ENCODE data around the gene TVP23C.

The TVP23C gene

GRCh38 chr17:15494821-15495220 is 68.5 kb downstream of the TVP23C start:
- DNase-seq, result no peak

DNA sequence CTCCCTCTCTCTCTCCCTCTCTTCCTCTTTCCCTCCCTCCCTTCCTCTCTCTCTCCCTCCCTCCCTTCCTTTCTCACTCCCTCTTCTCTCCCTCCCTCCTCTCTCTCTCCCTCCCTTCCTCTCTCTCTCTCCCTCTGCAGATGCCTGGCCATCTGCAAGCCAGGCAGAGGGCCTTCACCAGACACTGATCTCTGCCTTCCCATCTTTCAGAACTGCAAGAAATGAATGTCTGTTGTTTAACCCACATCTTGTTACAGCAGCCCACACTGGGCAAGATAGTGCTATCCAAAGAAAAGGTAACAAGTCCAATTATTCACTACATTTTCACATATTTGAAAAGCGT is 69.6 kb downstream of the TVP23C start:
- no peak for DNase-seq

- DNase-seq, result no peak
Measured at GRCh38 chr17:15492791-15493692, 70.2 kb downstream of the TVP23C start.

- DNase-seq, result no peak
Measured at GRCh38 chr17:15492186-15492585, 71.1 kb downstream of the TVP23C start.

DNA sequence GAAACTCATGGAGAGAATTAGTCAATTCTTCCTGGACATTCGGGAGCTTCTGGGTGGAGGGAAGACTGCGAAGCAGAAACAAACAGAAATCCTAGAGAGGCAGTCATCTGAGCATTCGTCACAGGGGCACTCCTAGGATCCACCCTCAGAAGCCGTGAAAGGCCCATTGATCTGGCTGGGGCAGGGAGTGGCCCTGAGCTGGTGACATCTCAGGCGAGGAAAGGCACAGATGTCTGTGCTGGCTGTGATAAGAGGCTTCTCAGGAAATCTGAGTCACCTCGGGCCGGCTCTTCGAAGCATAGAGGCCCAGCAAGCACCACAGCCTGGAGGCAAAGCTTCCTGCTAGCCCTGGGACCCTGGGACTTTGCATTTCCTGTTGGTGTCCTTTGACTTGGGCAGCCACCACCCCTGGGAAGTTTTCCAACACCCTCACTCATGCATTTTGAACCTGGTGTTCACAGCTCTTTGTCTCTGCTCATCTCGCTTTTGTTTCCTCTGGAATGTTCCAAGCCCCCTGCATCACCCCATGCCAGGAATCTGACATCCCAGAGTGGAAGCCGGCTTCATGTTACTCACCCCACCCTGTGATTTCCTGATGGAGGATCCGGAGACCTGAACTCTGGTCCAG is 72.5 kb downstream of the TVP23C start:
- no peak for DNase-seq

- DNase-seq, result no peak
Measured at GRCh38 chr17:15488557-15488956, 74.7 kb downstream of the TVP23C start.

- no peak for DNase-seq
Measured at GRCh38 chr17:15485045-15485444, 78.2 kb downstream of the TVP23C start.

DNA sequence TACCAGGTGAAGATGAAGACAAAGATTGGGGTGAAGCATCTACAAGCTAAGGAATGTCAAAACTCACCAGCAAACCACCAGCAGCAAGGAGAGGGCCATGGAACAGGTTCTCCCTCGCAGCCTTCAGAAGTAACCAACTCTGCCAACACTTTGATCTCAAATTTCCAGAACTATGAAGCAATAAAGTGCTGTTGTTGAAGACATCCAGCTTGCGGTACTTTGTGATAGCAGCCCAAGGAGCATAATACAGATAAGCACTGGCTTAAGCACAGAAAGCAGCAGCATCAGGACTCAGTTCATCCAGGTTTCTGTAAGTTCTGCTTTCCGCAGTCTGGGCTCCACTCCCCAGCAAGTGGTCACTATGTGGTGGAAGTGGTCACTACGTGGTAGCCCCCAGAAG is 79.9 kb downstream of the TVP23C start:
- no peak for DNase-seq

GRCh38 chr17:15482476-15482875 is 80.8 kb downstream of the TVP23C start:
- no peak for DNase-seq

DNA sequence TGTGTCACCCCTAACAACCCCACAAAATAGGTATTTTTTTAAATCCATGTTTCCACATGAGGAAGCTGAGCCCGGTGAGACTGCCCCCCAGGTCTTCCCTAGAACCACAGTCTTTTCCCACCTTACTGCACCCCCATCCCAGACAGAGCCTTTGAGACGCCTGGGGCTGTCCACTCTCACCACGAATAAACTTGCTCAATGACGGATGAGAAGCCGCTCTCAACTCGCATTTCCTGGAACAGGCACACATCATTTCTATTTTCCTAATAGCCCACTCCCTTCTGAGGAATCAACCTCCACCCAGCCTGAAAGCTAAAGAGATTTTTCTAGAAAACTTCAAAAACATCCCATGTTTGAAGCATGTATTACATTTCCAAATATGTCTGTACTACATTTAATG is 81.8 kb downstream of the TVP23C start:
- DNase-seq, result no peak

- DNase-seq, result no peak
Measured at GRCh38 chr17:15480204-15480603, 83.1 kb downstream of the TVP23C start.

GRCh38 chr17:15479703-15480102 is 83.6 kb downstream of the TVP23C start:
- DNase-seq, result no peak

DNA sequence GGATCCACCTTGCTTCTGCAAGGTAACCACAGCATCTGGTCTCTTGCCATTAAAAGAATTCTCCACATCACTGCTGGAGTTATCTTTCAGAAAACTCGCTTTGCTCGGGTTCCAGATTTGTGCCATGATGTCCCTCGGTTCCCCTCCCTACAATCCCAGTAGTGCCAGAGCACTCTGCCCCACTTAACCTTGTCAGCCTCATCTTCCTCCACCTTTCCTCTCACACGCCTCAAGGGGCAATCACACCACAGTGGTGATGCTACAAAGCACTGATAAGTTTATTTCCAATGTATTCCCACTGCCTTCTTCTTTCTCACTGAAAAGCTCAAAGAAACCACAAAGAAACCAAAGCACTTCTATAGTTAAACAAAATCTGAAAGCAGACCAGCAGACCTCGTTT is 84.4 kb downstream of the TVP23C start:
- DNase-seq, result no peak

GRCh38 chr17:15475631-15476354 is 87.5 kb downstream of the TVP23C start:
- no peak for DNase-seq

- DNase-seq, result no peak
Measured at GRCh38 chr17:15472891-15473290, 90.4 kb downstream of the TVP23C start.

- no peak for DNase-seq
Measured at GRCh38 chr17:15470536-15470935, 92.7 kb downstream of the TVP23C start.

GRCh38 chr17:15469260-15469659 is 94.0 kb downstream of the TVP23C start:
- DNase-seq, result no peak

DNA sequence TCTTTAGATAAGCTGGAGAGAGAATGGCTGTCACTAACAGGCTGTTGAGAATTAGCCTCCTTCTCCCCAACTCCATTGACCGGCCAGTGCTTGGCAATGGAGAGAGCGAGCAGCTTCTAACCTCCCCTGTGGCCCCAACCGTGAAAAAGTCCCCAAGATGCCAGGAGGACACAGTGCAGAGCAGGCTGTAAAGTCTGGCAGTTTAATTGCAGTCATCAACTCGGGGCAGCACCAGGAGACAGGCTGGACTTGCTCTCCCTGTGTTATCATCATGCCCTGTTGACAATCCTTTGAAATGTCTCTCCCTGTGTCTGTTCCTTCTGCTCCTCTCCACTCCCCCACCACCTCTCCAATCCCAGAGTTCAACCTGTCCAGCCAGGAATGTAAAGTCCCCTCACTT is 95.2 kb downstream of the TVP23C start:
- DNase-seq, result no peak

- no peak for DNase-seq
Measured at GRCh38 chr17:15467592-15467991, 95.7 kb downstream of the TVP23C start, which contains the start of gene CDRT4. TSS of gene CDRT4 (minus strand) at chr17:15467621. CDS start at chr17:15440238, 27,383 bp downstream.

- no peak for DNase-seq
Measured at GRCh38 chr17:15466131-15466530, 97.2 kb downstream of the TVP23C start.

- DNase-seq, result no peak
Measured at GRCh38 chr17:15465045-15465701, 98.1 kb downstream of the TVP23C start.

DNA sequence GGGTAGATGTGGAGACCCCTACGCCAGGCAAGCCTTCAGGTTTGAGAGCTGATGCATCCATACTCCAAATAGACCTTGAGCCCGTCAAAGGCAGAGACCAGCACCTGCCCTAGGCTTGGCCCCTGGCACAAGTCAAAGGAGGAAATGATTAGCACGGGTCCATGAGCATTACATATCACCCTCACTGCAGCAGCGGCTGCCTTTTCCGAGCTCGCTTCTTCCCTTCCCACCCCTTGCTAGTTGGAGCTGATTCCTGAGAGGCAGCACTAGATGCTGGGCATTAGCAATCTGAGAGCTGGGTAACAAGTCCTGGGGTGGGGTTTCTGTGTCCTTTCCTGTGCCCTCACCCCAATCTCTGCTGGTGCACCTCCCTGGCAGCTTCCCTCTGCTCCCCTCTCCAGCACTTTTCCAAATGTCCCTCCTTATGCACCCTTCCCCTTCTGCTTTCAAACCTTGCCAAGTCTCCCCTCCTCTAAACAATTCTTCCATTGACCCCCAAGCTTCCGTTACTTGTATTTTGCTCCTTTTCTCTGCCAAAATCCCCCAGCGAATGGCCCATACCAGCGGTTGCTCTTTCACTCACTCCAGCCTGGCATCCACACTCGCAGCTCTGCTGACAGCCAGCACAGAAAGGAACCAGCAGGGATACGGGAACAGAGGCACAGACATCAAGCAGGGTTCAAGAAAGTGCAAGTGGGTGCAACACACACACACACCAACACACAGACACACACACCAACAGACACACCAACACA is 98.9 kb downstream of the TVP23C start:
- no peak for DNase-seq
